NCI-H82 treated with DMSO at 0.1 percent for 48 hours (cell line): Measurements from ENCODE around the gene CSNK1A1.
"Not testable (repeated sequence)": the region's sequence is repeated elsewhere in the genome, so short reads cannot be mapped to it uniquely, and the experiment has no call there.

Experiments used
- DNase-seq: peaks from one replicate; lab custom pipeline; 2025; ENCODE audit not compliant: unreplicated experiment; lab: John Stamatoyannopoulos, UW

CSNK1A1 gene

DNA sequence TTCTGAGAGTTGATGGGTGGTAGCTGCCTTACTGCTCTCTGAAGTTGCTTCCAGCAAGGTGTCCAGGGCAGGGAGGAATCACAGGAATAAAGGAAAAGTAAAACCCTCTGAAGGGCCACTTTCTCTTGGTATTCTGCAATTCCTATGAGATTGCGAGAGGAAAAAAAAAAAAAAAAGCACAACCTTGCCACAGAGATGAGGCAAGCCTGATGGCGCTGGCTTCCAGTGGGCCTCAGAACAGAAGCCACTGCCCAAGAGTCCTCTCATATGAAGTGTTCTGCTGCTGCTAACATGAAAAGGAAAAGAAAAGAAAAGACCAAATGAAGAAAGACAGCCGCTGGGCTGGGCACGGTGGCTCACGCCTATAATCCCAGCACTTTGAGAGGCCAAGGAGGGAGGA lies 91.3 kb downstream of the CSNK1A1 start:
- no peak for DNase-seq

GRCh38 chr5:149457393-149457763 lies 93.9 kb downstream of the CSNK1A1 start:
- no peak for DNase-seq

- no peak for DNase-seq
Measured at GRCh38 chr5:149456597-149457392, 94.4 kb downstream of the CSNK1A1 start.

DNA sequence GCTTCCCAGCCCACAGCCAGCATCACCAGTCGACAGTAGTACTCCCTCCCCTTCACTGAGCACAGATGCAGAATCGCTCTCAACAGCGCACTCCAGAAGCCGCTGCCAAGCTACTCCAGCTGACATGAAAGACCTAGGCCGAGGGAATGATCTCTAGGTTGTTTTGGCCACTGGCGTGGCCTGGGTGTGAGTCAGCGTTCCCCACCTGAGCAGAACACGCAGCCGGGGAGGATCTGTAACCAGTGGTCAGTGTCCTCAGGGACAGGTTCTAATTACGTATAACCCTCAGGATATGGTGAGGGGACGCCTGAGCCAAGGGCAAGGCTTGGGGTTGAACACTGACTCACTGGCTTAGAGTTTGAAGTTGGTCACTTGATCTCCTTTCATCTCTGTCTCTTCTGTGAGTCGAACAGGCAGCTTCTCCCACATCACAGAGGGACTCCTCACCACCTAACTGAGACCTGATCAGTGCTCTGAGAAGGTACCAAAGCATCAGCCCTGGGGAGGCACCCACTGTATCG lies 95.3 kb downstream of the CSNK1A1 start:
- no peak for DNase-seq

GRCh38 chr5:149453618-149454415 lies 97.4 kb downstream of the CSNK1A1 start:
- DNase-seq: no peak

GRCh38 chr5:149452665-149453617 lies 98.3 kb downstream of the CSNK1A1 start:
- DNase-seq: no peak

GRCh38 chr5:149452007-149452664 lies 99.1 kb downstream of the CSNK1A1 start:
- no peak for DNase-seq

DNA sequence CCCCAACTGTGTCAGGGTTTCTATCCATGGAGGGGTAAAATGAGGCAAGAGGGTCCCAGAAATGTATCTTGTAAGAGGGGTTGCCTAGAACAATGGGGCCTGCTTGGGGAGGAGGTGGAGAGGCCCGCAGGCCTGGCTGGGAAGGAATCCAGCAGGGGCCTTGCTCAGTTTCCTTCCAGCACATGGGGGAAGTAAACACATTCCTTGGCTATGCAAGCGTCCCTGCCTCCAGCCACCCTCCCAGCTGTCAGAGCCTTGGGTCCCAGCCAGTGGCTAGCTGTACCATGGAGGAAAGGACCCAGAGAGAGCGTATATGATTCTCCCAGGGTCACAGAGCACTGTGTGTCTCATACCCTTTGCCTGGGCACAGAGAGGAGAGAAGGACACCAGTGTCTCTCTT lies 101.0 kb downstream of the CSNK1A1 start:
- DNase-seq: no peak

DNA sequence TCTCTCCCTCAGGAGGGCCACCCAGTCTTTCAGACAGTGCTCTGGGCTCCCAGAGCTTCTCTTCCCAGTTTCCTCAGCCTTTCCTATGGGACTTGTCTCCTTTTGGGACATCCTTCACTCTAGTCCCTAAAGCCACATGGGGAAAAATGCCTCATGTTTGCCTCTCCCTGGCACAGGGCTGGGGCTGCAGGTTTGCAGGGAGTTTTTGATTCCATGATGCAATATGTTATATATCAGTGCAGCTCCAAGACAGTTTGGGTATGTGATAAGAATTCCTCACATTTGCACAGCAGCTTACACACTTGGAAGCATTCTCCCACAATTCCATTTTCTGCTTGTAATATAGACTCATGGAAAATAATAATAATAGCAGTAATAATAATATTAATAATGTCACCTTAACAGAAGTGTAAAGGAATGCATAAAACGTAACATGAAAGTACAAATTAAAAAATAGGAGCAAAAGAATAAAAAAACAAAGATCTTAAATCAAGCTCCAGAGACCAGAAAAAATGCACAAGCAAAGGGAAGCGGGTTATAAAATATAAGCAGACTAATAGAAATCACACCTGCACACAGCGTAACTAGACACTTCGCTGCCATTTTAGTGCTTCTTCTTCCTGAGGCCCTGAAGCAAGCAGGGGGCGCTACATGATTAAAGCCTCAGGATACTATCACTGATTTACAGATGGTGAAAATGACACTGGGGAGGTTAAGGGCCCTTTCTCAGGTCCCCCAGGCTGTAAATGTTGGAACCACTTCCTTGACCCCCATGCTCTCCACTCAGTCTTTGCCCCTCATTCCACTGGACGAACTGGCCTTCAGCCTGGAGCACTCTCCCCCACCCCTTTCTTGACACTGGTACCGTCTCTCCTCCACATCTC lies 102.2 kb downstream of the CSNK1A1 start:
- peak; percentile 8 for DNase-seq

GRCh38 chr5:149448431-149448830 lies 102.8 kb downstream of the CSNK1A1 start:
- no peak for DNase-seq

GRCh38 chr5:149447373-149448367 lies 103.6 kb downstream of the CSNK1A1 start:
- no peak for DNase-seq

- DNase-seq: not testable (repeated sequence)
Measured at GRCh38 chr5:149446794-149447193, 104.4 kb downstream of the CSNK1A1 start.

GRCh38 chr5:149445739-149446369 lies 105.4 kb downstream of the CSNK1A1 start:
- DNase-seq: no peak

- no peak for DNase-seq
Measured at GRCh38 chr5:149445343-149445738, 105.9 kb downstream of the CSNK1A1 start.

DNA sequence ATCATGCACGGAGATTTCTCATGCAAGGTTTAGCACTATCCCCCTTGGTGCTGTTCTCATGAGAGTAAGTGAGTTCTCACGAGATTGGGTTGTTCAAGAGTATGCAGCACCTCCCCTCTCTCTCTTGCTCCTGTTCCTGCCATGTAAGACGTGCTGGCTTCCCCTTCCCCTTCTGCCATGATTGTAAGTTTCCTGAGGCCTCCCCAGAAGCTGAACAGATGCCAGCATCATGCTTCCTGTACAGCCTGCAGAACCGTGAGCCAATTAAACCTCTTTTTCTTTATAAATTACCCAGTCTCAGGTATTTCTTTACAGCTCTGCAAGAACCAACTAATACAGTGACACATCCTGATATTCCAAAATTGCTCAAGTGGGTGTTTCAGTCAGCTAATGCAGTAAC lies 106.8 kb downstream of the CSNK1A1 start:
- not testable (repeated sequence) for DNase-seq

DNA sequence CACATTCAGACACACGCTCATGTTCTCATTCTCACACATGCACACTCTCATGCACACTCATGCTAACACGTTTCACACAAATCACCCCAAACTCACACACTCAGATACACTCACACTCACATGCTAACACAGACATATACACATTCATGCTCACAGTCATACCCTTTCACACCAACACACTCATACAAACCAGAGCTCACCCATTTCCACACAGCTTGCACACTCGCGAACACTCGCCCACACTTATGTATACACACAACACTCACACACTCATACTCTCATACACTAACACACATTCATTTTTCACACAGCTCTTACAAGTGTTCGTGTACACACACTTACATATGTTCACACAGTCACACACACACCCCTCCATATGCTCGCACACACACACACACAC lies 108.0 kb downstream of the CSNK1A1 start:
- DNase-seq: no peak

DNA sequence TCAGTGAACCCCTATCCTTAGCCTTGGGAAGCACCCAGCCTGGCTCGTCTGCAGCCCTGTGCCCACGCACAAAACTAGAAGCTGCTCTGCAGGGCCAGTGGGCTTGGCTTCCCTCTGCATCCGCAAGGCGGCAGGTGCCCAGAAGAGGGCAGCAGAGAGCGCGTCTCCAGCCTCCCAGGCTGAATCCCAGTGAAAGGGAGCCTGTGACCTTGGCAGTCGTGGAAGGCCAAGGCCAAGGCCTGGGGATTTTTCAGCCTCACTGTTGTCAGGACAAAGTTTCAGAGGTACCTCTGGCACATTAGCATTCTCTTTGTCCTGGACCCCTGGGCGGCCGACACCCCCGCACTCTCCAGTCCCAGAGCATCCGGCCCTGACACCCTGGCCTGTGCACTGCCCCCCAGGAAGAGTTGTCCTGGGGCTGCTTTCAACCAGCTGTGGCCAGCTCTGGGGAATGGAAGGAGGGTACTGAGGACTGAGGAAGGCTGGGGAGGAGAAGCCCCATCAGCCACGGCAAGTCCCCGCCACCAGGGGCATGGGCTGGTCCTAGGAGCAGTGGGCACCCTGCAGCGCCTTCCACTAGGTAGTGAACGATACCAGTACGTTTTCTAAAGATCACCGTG lies 108.6 kb downstream of the CSNK1A1 start:
- peak; percentile 15 for DNase-seq
